Fibroblast of lung (primary cell): Measurements from ENCODE around the gene NSDHL. TPM values are rescaled to one million over a fixed set of nuclear protein-coding genes. Genes with fewer than 3 reads are reported as not detected.
"Not testable (repeated sequence)": the region's sequence is repeated elsewhere in the genome, so short reads cannot be mapped to it uniquely, and the experiment has no call there.

Source experiments
- DNase-seq, 2 donors: peaks; one replicate each; pipeline versions ENCODE4 v3.0.0 to v3.0.0-alpha.2; 2010; ENCODE audit warnings: low read depth in 2 of 2
- H2AFZ ChIP-seq: 2 replicates; pipeline ENCODE4 v1.5.1; 2012; ENCODE audit warnings: low read length, control low read depth, inconsistent platforms
- H3K27ac ChIP-seq: 2 replicates; pipeline ENCODE4 v1.5.1; 2011; ENCODE audit warnings: low read length, control low read depth; ENCODE audit not compliant: insufficient read depth
- H3K27me3 ChIP-seq: 2 replicates; pipeline ENCODE4 v1.5.1; 2011; ENCODE audit warnings: mild to moderate bottlenecking, low read length; ENCODE audit not compliant: control insufficient read depth, insufficient read depth
- H3K36me3 ChIP-seq: 2 replicates; pipeline ENCODE4 v1.5.1; 2011; ENCODE audit warnings: low read length; ENCODE audit not compliant: control insufficient read depth, insufficient read depth
- H3K4me1 ChIP-seq: 2 replicates; pipeline ENCODE4 v1.5.1; 2011; ENCODE audit warnings: low read length; ENCODE audit not compliant: control insufficient read depth, insufficient read depth; ENCODE audit errors: extremely low read depth
- H3K4me2 ChIP-seq: 2 replicates; pipeline ENCODE4 v1.5.1; 2011; ENCODE audit warnings: low read length, control low read depth; ENCODE audit not compliant: insufficient read depth; ENCODE audit errors: extremely low read depth
- H3K4me3 ChIP-seq, 4 experiments: fragments of 200-600 bp in 1 of 4; sonication (generic) in 1 of 4; replicated peaks in 1 of 4; 2 replicates each; pipeline ENCODE4 v1.5.1; 2011 to 2016; ENCODE audit warnings: low read length in 4 of 4, low read depth in 3 of 4, mild to moderate bottlenecking in 3 of 4, control low read depth in 2 of 4, inconsistent platforms in 1 of 4, mixed read lengths in 1 of 4; ENCODE audit not compliant: insufficient read depth in 1 of 4; ENCODE audit errors: control extremely low read depth in 1 of 4
- H3K79me2 ChIP-seq: 2 replicates; pipeline ENCODE4 v1.5.1; 2012; ENCODE audit warnings: mild to moderate bottlenecking, low read length, inconsistent platforms; ENCODE audit not compliant: control insufficient read depth, insufficient read depth
- H3K9ac ChIP-seq: 2 replicates; pipeline ENCODE4 v1.5.1; 2011; ENCODE audit warnings: mild to moderate bottlenecking, low read length, control low read depth; ENCODE audit not compliant: insufficient read depth
- H3K9me3 ChIP-seq: 2 replicates; pipeline ENCODE4 v1.5.1; 2012; ENCODE audit warnings: low read depth, low read length; ENCODE audit not compliant: control insufficient read depth, insufficient read depth
- H4K20me1 ChIP-seq: 2 replicates; pipeline ENCODE4 v1.5.1; 2011; ENCODE audit warnings: low read length; ENCODE audit not compliant: control insufficient read depth, insufficient read depth; ENCODE audit errors: extremely low read depth
- EZH2 ChIP-seq: IDR thresholded peaks from 2 replicates; pipeline ENCODE4 v1.5.1; 2012; ENCODE audit warnings: low read length, control low read depth, mild to moderate bottlenecking; ENCODE audit errors: missing control alignments
- polyA plus RNA-seq, 2 donors: library from polyadenylated mRNA; depleted of rRNA in 1 of 2; stranded (reverse) in 1 of 2; unstranded in 1 of 2; fragments of >200 nt; gene quantifications; 2 replicates each; pipeline ENCODE4 v1.2.1, GENCODE V29; 2011 to 2012; ENCODE audit warnings: missing spikeins in 1 of 2
- total RNA-seq: library from RNA; depleted of rRNA; stranded (reverse); fragments of >200 nt; gene quantifications from 2 replicates; pipeline ENCODE4 v1.2.1, GENCODE V29; 2014
- TF ChIP-seq, protein P1 (sequence below), 2 donors: IDR thresholded peaks in 1 of 2; conservative IDR thresholded peaks in 1 of 2; 1 replicate in 1 of 2; 2 replicates in 1 of 2; pipeline ENCODE4 v1.5.1; 2011 to 2012; ENCODE audit warnings: low read length in 2 of 2, control low read depth in 1 of 2, inconsistent platforms in 1 of 2, low read depth in 1 of 2, mild to moderate bottlenecking in 1 of 2

The NSDHL gene
- total and polyA plus RNA-seq, 2 donors (not counting 1 experiment from before 2014, with no cell fraction given), result 32.2 to 43.5 TPM

DNA sequence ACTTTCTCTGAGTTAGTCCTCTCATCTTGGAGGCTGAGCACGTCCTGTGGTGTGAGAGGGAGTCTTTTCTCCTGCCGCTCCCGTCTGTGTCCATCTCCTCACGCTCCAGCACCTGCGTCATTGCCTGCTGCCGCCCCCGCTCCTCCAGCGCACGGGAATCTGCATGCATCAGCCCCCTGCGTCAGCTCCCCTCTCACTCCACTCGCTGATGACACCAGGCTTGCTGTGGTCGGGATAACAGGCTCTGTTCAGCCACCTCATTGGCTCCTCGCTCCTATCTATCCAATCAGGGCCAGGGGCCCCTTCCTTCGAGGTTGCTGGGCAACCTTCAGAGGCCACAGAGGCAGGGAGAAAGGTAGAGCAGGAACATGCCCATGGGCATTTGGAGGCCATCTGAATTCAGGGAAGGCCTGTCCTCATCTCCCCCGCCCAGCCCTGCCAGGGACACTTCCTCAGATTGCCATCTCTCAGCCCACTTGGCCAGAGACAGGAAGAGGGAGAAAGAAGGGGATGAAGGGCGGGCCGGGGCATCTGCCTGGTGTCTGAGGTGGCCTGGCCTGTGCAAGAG is 76.3 kb downstream of the NSDHL start:
- DNase-seq, result peak; percentile 42 to 93
- H3K4me3 ChIP-seq, result no peak overlapping the region
- H4K20me1 ChIP-seq, result no peaks in the 10 kb centered on the region
- no peaks in the 10 kb centered on the region for H3K9me3 ChIP-seq
- H3K36me3 ChIP-seq, result no peaks in the 10 kb centered on the region
- no peak overlapping the region for H3K27ac ChIP-seq
- TF ChIP-seq EZH2, result no peak
- TF ChIP-seq, protein P1, sequence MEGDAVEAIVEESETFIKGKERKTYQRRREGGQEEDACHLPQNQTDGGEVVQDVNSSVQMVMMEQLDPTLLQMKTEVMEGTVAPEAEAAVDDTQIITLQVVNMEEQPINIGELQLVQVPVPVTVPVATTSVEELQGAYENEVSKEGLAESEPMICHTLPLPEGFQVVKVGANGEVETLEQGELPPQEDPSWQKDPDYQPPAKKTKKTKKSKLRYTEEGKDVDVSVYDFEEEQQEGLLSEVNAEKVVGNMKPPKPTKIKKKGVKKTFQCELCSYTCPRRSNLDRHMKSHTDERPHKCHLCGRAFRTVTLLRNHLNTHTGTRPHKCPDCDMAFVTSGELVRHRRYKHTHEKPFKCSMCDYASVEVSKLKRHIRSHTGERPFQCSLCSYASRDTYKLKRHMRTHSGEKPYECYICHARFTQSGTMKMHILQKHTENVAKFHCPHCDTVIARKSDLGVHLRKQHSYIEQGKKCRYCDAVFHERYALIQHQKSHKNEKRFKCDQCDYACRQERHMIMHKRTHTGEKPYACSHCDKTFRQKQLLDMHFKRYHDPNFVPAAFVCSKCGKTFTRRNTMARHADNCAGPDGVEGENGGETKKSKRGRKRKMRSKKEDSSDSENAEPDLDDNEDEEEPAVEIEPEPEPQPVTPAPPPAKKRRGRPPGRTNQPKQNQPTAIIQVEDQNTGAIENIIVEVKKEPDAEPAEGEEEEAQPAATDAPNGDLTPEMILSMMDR (conservative IDR thresholded peaks at IDR 0.05 in 1 of 2, IDR thresholded peaks at IDR 0.05 in 1 of 2; ENCODE audit: low read depth in 1 of 2, low read length in 2 of 2), result no peak
- no peak overlapping the region for H3K9ac ChIP-seq
- no peaks in the 10 kb centered on the region for H3K79me2 ChIP-seq
- no peak overlapping the region for H2AFZ ChIP-seq
- no peak overlapping the region for H3K4me2 ChIP-seq
- peaks cover 2% of the 10 kb centered on the region for H3K4me1 ChIP-seq
- no peaks in the 10 kb centered on the region for H3K27me3 ChIP-seq

DNA sequence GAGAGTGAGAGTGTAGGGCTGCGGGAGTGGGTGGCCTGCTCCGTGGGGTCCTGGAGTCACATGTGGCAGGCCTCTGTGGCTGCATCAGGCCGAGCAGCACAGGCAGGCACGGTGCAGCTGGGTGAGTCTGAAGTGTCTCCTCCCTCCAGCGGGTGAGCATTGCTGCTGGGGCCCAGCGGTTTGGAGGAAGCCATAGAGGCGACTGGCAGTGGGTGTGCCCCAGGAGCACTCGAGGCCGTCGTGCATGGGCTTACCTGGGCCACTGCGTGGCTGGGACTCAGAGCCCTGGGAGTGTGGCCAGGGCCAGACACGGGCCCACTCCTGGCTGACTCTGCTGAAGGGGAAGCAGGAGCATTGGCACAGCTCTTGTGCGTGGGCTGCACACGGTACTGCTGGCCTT is 77.6 kb downstream of the NSDHL start:
- Histone ChIP-seq H3K9me3 (no peaks in the 10 kb centered on the region), H4K20me1 (no peaks in the 10 kb centered on the region), H3K36me3 (no peaks in the 10 kb centered on the region), H3K4me2 (no peak overlapping the region), H3K4me1 (peaks cover 2% of the 10 kb centered on the region), H3K27me3 (no peaks in the 10 kb centered on the region), H2AFZ (no peak overlapping the region), H3K9ac (no peak overlapping the region), H3K4me3 (no peak overlapping the region), H3K27ac (no peak overlapping the region), H3K79me2 (no peaks in the 10 kb centered on the region)
- no peak for TF ChIP-seq EZH2
- TF ChIP-seq, protein P1 (conservative IDR thresholded peaks at IDR 0.05 in 1 of 2, IDR thresholded peaks at IDR 0.05 in 1 of 2; ENCODE audit: low read depth in 1 of 2, low read length in 2 of 2), result no peak
- no peak for DNase-seq

DNA sequence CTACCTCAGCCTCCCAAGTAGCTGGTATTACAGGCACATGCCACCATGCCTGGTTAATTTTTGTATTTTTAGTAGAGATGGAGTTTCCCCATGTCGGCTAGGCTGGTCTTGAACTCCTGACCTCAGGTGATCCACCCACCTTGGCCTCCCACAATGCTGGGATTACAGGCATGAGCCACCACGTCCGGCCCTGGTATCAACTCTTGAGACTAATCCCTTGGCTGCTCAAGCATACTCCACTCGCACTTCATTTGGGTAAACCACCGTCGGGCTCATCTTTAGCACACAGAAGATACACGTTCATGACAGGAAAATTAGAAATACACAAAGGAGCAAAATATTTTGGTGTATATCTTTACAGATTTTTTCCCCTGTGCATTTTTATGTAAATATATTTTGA is 79.2 kb downstream of the NSDHL start:
- not testable (repeated sequence) for H2AFZ ChIP-seq, H3K27ac ChIP-seq, H4K20me1 ChIP-seq, H3K4me2 ChIP-seq, H3K4me1 ChIP-seq, H3K9me3 ChIP-seq, H3K9ac ChIP-seq, DNase-seq, H3K4me3 ChIP-seq, H3K27me3 ChIP-seq, H3K36me3 ChIP-seq, H3K79me2 ChIP-seq
